Endodermal cell (in vitro differentiated cells): ENCODE results near the gene TNFSF13. TPM values are rescaled to one million over a fixed set of nuclear protein-coding genes. Genes with fewer than 3 reads are reported as not detected.

Source experiments
- DNase-seq: peaks from one replicate; pipeline ENCODE4 v3.0.0-alpha.2; 2017
- H3K27ac ChIP-seq: 2 replicates; pipeline ENCODE4 v1.5.1; 2013; ENCODE audit warnings: mild to moderate bottlenecking, low read depth, low read length, moderate library complexity
- H3K27me3 ChIP-seq: 2 replicates; pipeline ENCODE4 v1.6.1; 2013; ENCODE audit warnings: mild to moderate bottlenecking, low read length, moderate library complexity; ENCODE audit not compliant: insufficient read depth, control insufficient read depth, poor library complexity, severe bottlenecking
- H3K36me3 ChIP-seq: 2 replicates; pipeline ENCODE4 v1.7.0; 2013; ENCODE audit warnings: mild to moderate bottlenecking, low read length, moderate library complexity; ENCODE audit not compliant: control insufficient read depth, insufficient read depth
- H3K4me1 ChIP-seq: one replicate; pipeline ENCODE4 v1.7.0; 2013; ENCODE audit warnings: low read length; ENCODE audit not compliant: control insufficient read depth, insufficient read depth
- H3K4me3 ChIP-seq: 2 replicates; pipeline ENCODE4 v1.5.1; 2013; ENCODE audit warnings: mild to moderate bottlenecking, low read length, moderate library complexity
- H3K9ac ChIP-seq: 2 replicates; pipeline ENCODE4 v1.6.1; 2013; ENCODE audit warnings: mild to moderate bottlenecking, low read length, moderate library complexity; ENCODE audit not compliant: poor library complexity, severe bottlenecking; ENCODE audit errors: extremely low read depth
- H3K9me3 ChIP-seq: 2 replicates; pipeline ENCODE4 v1.6.1; 2013; ENCODE audit warnings: mild to moderate bottlenecking, low read length, moderate library complexity; ENCODE audit not compliant: control insufficient read depth
- H3K27ac Mint-ChIP-seq: 2 replicates; pipeline ENCODE4 v1.8.0; 2020; ENCODE audit warnings: mixed read lengths
- H3K27me3 Mint-ChIP-seq: 2 replicates; pipeline ENCODE4 v1.8.0; 2021; ENCODE audit warnings: mild to moderate bottlenecking, mixed read lengths; ENCODE audit not compliant: insufficient read depth
- H3K36me3 Mint-ChIP-seq: 2 replicates; pipeline ENCODE4 v1.8.0; 2020; ENCODE audit warnings: low read depth, mixed read lengths
- H3K4me1 Mint-ChIP-seq: 2 replicates; pipeline ENCODE4 v1.8.0; 2020; ENCODE audit warnings: mixed read lengths
- H3K4me3 Mint-ChIP-seq: 2 replicates; pipeline ENCODE4 v1.8.0; 2020; ENCODE audit warnings: mild to moderate bottlenecking, moderate library complexity, mixed read lengths
- H3K9me3 Mint-ChIP-seq: 2 replicates; pipeline ENCODE4 v1.8.0; 2020; ENCODE audit warnings: mild to moderate bottlenecking, mixed read lengths
- CTCF ChIP-seq: fragments of 200-600 bp; sonication (generic); conservative IDR thresholded peaks from 2 replicates; pipeline ENCODE4 v1.5.0; 2021; ENCODE audit warnings: antibody characterized with exemption, mild to moderate bottlenecking
- WGBS, 2 experiments: methylation state at CpG; one replicate each; pipeline versions ENCODE4 v1.1.5 to v1.1.7; 2013; ENCODE audit warnings: missing lambda C conversion rate in 2 of 2, mixed read lengths in 1 of 2; ENCODE audit not compliant: insufficient coverage in 1 of 2, insufficient read length in 1 of 2; 5-methylcytosine and 5-hydroxymethylcytosine counted together
- total RNA-seq, 2 donors: library from RNA; stranded (reverse); fragmentation: NEBNext Ultra II Directional in 1 of 2; extraction: Animal tissue kit (Norgen Biotek cat#: 25700) in 1 of 2; gene quantifications; 2 replicates in 1 of 2; 3 replicates in 1 of 2; pipeline ENCODE4 v1.2.1, GENCODE V29; 2021

TNFSF13 gene
- total RNA-seq, 2 donors from 2014 or later, result 1.7 to 3.0 TPM

GRCh38 chr17:7538891-7539545 is 19.5 kb upstream of the TNFSF13 start:
- H3K9ac ChIP-seq, result no peak overlapping the region
- no peaks in the 10 kb centered on the region for H3K4me1 ChIP-seq
- H3K4me1 Mint-ChIP-seq, result no peaks in the 10 kb centered on the region
- no peak overlapping the region for H3K4me3 ChIP-seq
- H3K4me3 Mint-ChIP-seq, result no peak overlapping the region
- no peaks in the 10 kb centered on the region for H3K36me3 Mint-ChIP-seq
- H3K27ac ChIP-seq, result no peak overlapping the region
- H3K27me3 Mint-ChIP-seq, result peaks cover 24% of the 10 kb centered on the region
- H3K27ac Mint-ChIP-seq, result no peak overlapping the region
- H3K9me3 Mint-ChIP-seq, result peaks cover 21% of the 10 kb centered on the region
- peaks cover 11% of the 10 kb centered on the region for H3K9me3 ChIP-seq
- no peak for DNase-seq
- 64 to 82% methylated on average over 7 to 11 of the region's 11 CpGs for WGBS, 2 experiments
- no peaks in the 10 kb centered on the region for H3K36me3 ChIP-seq
- H3K27me3 ChIP-seq, result peaks cover 12% of the 10 kb centered on the region
- no peak for TF ChIP-seq CTCF

GRCh38 chr17:7541074-7541621 is 17.4 kb upstream of the TNFSF13 start:
- Mint-ChIP-seq H3K27ac (no peak overlapping the region), H3K27me3 (peaks cover 20% of the 10 kb centered on the region), H3K4me1 (no peaks in the 10 kb centered on the region), H3K36me3 (no peaks in the 10 kb centered on the region), H3K9me3 (peaks cover 21% of the 10 kb centered on the region), H3K4me3 (no peak overlapping the region)
- no peak overlapping the region for H3K4me3 ChIP-seq
- TF ChIP-seq CTCF, result no peak
- no peaks in the 10 kb centered on the region for H3K36me3 ChIP-seq
- no peak for DNase-seq
- H3K27ac ChIP-seq, result no peak overlapping the region
- H3K9me3 ChIP-seq, result peaks cover 11% of the 10 kb centered on the region
- no peaks in the 10 kb centered on the region for H3K4me1 ChIP-seq
- H3K9ac ChIP-seq, result no peak overlapping the region
- 96 to 100% methylated on average over 6 to 9 of the region's 9 CpGs for WGBS, 2 experiments
- H3K27me3 ChIP-seq, result peaks cover 12% of the 10 kb centered on the region

GRCh38 chr17:7544911-7545310 is 13.6 kb upstream of the TNFSF13 start:
- WGBS, 2 experiments, result 72 to 82% methylated on average over 5 to 6 of the region's 6 CpGs
- no peak overlapping the region for H3K27ac Mint-ChIP-seq

More at GRCh38 chr17:7544911-7545310, 13.6 kb upstream of the TNFSF13 start:
- peaks cover 12% of the 10 kb centered on the region for H3K27me3 ChIP-seq
- no peaks in the 10 kb centered on the region for H3K36me3 ChIP-seq
- Mint-ChIP-seq H3K27me3 (peaks cover 29% of the 10 kb centered on the region), H3K4me1 (peaks cover 3% of the 10 kb centered on the region), H3K9me3 (no peaks in the 10 kb centered on the region), H3K36me3 (no peaks in the 10 kb centered on the region), H3K4me3 (no peak overlapping the region)
- no peak overlapping the region for H3K4me3 ChIP-seq
- TF ChIP-seq CTCF, result no peak
- no peak for DNase-seq
- no peaks in the 10 kb centered on the region for H3K4me1 ChIP-seq
- H3K27ac ChIP-seq, result no peak overlapping the region
- no peak overlapping the region for H3K9ac ChIP-seq
- no peaks in the 10 kb centered on the region for H3K9me3 ChIP-seq
